ENCODE data around the gene GLI1.

The GLI1 gene

DNA sequence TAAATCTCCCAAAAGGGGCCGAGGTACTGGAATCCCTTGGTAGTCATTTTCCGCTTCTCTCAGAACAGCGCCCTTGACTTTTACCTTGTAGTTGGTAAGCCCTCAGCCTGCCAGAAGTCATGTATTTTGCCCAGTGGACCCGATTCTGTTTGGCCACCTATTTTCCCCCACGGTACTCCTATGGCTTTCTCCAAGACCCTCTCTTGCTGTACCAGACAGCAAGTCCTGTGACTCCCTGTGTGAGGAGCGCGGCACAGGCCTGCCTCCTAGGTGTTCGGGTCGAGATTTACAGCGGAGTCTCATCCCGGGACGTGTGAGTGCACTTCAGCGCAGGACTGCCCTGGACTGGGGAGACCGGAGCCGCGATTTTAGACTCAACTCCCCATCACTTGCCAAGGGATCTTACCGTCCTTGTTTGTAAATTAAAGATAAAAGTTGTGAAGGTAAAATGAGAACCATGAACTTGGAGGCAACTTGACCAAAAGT, 62.0 kb downstream of the GLI1 start:
- peak; percentile 15 to 30 for DNase-seq

All from activated CD4-positive, alpha-beta T cell treated with anti-CD3 and anti-CD28 coated beads for 4 hours (primary cell).